HG03442 (cell line): ENCODE measurements around the gene PPP1R15A.
A peak's percentile ranks its signal among the peaks of the same experiment; 100 is the strongest.
"Not testable (repeated sequence)": the region's sequence is repeated elsewhere in the genome, so short reads cannot be mapped to it uniquely, and the experiment has no call there.

ENCODE experiments used
- ATAC-seq: cut with Tn5 transposase; IDR thresholded peaks from one replicate; pipeline ENCODE4 v1.9.1; 2021; ENCODE audit warnings: mild to moderate bottlenecking, moderate library complexity; ENCODE audit not compliant: unreplicated experiment

The PPP1R15A gene

DNA sequence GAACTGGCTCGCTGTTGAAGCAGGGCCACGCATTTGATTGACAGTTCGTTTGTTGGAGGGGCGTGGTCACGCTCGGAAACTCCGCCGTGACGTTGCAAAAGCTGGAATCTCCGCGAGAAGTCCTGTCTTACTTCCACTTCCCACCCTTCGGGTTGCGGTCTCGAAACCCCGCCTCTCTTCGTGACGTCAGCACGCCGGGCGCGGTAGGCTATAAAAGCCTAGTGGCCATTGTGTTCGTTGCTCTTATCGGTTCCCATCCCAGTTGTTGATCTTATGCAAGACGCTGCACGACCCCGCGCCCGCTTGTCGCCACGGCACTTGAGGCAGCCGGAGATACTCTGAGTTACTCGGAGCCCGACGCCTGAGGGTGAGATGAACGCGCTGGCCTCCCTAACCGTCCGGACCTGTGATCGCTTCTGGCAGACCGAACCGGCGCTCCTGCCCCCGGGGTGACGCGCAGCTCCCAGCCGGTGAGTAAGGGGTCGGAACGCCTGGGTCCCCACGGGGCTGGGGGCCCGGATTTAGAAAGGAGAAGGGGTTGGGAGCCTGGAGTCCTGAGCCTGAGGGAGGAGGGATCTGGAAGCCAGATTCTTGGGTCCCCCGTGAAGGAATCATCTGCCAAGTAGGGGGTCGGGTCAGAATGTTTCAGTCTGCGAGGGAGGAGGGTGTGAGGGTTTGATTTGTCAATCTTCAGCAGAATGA lies at the start of gene PPP1R15A:
PPP1R15A (plus strand) TSS at position 240 of the 702 bp plus-strand sequence. CDS start 813 bp downstream, outside the sequence.
- ATAC-seq: peak; percentile 41

DNA sequence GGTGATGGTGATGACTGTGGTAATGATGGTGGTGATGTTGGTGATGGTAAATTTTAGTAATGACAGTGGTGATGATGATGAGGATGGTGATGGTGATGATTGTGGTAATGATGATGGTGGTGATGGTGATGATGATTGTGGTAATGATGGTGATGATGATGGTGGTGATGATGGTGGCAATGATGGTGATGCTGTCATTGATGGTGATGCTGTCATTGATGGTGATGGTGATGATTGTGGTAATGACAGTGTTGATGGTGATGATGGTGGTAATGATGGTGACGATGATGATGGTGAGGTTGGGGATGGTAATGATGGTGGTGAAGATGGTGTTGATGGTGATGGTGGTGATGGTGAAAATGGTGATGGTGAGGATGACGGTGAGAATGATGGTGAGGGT lies 49.7 kb upstream of the PPP1R15A start:
- no peak for ATAC-seq

- no peak for ATAC-seq
These were observed 45.6 kb upstream of the PPP1R15A start for GRCh38 chr19:48826606-48827020.

DNA sequence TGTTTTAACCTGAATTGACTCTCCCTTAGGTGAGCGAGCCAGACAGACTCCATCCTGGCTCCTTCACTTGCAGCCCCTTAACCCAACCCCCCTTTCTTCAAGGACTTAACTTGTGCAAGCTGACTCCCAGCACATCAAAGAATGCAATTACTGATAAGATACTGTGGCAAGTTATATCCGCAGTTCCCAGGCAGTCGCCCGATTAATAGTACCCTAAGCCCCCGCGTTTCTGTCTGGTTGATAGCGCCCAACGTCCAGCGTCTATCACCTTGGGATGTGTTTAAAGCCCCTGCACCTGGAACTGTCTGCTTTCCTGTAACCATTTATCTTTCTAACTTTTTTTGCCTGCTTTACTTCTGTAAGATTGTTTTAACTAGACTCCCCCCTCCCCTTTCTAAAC lies 42.1 kb upstream of the PPP1R15A start:
- ATAC-seq: no peak

DNA sequence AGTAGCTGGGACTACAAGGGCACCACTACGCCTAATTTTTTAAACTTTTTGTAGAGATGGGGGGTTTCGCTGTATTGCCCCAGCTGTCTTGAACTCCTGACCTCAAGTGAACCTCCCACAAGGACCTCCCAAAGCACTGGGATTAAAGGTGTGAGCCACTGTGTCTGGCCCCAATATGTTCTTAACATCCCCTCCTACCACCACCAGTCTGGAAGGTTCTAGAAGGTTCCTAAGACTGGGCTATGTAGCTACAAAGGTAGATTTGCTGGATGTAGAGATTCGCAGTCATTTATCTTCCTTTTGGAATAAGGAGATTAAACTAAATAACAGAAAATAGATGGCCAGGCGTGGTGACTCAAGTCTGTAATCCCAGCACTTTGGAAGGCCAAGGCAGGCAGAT lies 41.3 kb upstream of the PPP1R15A start:
- no peak for ATAC-seq

DNA sequence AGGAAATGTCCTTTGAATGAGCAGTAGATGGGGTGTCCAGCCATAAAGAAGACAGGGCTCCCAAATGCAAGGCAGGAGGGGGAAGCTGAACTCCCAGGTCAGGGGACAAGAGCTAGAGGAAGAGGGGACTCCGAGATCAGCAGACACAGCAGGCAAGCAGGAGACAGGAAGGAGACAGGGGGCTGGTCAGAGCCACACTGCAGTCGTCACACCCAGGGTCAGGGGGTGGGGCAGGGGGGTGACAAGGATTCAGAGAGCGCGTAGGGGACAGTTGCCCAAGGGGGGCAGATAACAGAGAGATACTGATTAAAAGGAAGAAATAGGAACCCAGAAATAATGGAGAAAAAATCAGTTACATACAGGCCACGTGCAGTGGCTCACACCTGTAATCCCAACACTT lies 39.2 kb upstream of the PPP1R15A start:
- no peak for ATAC-seq

- no peak for ATAC-seq
These were observed 38.2 kb upstream of the PPP1R15A start for GRCh38 chr19:48833977-48834376.

DNA sequence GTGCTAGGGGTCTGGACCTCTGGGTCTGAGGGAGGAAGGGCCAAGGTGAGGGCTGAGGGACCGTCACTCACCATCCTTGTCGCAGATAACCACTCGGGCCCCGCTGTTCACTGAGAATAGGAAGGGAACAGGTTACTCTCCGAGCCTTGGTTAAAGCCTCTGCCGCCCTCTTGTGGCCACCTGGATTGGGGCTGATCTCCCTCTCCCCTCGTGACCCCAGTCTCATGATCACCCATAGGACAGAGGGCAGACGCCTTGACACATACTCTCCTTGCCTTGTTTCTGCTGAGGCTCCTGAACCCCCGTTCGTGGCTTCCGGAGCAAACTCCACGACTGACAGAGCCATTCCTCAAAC lies 36.5 kb upstream of the PPP1R15A start:
- peak; percentile 64 for ATAC-seq

GRCh38 chr19:48836089-48837017 lies 35.9 kb upstream of the PPP1R15A start, which contains the start of gene HSD17B14:
TSS of gene HSD17B14 (minus strand) at chr19:48836491. CDS start at chr19:48836411, 80 bp downstream.
- ATAC-seq: no peak

DNA sequence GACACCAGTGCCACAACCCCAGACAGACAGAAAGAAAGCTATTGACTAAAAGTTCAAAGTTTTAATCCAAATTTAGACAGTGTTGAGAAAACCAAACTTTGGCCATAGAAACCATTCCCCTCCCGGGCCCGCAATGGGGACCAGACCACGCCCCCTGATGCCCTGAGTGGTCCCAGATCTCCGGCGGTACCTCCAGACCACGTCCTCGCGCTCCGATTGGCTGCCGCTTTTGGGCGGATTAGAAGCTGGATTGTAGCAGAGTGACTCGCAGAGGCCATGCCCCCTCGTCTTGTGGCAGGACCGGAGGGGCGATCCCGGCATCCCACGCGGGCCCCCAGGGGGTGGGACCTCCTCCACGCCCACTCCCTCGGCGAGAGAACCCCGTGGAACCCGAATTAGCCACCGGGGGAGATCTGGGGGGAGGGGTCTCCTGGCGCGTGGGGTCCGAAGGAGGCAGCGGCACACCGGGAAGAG lies 35.1 kb upstream of the PPP1R15A start:
- peak; percentile 57 for ATAC-seq

DNA sequence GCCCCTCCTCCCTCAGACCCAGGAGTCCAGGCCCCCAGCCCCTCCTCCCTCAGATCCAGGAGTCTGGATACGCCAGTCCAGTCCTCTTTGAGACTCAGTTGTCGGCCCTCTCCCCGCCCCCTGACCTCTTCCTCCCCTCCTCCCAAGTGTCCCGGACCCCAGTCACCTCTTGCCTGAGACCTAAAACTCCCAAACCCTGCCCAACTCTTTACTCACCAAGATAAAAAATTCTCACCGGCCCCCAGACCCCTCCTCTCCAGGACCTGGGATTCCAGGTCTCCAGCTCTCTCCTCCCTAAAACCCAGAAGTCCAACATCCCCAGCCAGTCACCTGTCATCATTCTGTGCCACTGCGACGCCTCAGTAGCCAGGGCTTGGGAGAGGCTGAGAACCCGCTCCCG lies 34.5 kb upstream of the PPP1R15A start:
- no peak for ATAC-seq

- ATAC-seq: no peak
These were observed 31.2 kb upstream of the PPP1R15A start for GRCh38 chr19:48841047-48841446.

DNA sequence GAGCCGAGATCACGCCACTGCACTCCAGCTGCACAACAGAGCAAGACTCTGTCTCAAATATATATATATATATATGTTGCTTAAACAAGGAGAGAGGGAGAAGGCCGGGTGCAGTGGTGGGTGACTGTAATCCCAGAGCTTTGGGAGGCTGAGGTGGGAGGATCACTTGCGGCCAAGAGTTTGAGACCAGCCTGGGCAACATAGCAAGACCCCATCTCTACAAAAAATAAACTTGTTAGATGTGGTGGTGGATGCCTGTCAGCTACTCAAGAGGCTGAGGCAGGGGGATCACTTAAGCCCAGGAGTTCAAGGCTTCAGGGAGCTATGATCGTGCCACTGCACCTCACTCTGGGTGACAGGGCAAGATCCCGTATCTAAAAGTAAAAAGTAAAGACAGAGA lies 30.6 kb upstream of the PPP1R15A start:
- ATAC-seq: no peak

DNA sequence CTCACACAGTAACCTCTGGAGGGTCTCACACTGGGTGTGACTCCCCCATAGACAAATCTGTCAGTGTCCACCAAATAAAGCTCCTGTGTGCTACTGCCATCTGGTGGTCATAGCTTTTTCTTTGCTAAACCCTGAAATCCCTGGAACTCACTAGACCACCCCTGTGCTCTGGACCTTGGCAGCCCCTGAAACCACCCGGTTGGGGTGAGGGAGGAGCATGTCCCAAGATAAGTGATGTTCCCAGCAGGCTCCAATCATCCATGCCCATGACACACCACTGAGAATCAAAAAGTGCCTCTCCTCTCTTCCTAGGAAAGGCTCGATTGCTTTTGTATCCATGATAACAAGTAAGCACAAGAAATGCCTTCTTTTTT lies 29.4 kb upstream of the PPP1R15A start:
- ATAC-seq: no peak

GRCh38 chr19:48844472-48844871 lies 27.7 kb upstream of the PPP1R15A start:
- ATAC-seq: no peak

DNA sequence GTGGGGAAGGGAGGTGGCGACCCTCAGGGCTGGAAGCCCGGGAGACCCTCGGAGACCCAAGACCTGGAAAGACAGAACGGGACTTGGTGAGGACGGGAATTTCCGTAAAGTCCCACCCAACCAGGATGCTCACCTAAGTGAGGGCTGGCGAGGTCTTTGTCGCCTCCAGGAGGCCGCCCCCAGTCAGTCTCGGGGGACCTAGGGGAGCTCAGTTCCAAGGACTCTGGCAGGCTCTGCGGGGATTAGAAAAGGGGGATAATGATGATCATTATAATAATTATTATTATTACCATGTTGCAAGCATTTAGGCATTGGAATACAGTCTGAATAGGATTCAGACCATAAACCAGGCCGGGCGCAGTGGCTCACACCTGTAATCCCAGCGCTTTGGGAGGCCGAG lies 26.8 kb upstream of the PPP1R15A start:
- ATAC-seq: no peak

DNA sequence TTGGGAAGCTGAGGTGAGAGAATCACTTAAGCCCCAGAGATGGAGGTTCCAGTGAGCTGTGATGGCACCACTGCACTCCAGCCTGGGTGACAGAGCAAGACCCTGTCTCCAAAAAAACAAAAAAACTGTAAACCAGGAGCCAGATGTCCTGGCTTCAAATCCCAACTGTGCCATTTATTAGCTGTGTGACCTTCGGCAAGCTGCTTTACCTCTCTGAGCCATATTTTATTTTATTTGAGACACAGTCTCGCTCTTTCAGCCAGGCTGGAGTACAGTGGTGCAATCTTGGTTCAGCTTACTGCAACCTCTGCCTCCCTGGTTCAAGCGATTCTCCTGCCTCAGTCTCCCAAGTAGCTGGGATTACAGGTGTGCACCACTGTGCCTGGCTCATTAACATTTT lies 25.6 kb upstream of the PPP1R15A start:
- ATAC-seq: not testable (repeated sequence)

DNA sequence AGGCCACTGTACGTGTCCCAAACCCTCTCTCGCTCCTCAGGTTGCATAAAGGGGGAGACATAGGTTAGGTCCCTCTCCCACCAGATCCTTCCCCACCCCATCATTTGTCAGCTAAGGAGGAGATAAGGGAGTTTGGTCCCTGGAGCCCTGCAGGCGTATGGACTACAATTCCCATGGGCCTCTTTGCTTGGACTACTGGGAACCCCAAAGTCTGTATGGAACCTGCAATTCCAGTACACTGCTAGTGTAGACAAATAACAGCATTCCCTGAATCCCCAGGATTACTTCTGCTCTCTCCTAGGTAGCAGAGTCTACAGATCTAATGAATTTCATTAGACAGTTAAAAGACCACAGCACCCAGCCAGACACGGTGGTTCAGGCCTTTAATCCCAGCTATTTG lies 19.9 kb upstream of the PPP1R15A start:
- no peak for ATAC-seq

DNA sequence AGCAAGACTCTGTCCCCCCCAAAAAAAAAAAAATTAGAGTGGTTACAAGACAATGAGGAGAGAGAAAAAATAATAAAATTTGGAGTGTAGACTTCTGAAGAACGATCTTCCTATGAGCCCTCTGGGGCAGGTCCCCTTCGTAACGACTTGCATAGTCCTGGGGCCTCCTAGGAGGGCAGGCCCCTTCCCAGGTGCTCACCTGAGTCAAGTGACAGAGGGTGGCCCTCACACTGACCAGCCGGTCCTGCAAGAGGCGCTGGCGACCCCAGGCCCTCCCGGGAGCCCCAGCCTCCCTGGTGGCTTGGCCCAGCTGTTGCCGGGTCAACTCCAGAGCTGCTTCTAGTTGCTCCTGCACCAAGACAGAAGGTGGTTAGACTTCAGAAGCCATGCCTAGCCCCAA lies 18.7 kb upstream of the PPP1R15A start:
- no peak for ATAC-seq

- no peak for ATAC-seq
These were observed 18.1 kb upstream of the PPP1R15A start for GRCh38 chr19:48854103-48854502.

DNA sequence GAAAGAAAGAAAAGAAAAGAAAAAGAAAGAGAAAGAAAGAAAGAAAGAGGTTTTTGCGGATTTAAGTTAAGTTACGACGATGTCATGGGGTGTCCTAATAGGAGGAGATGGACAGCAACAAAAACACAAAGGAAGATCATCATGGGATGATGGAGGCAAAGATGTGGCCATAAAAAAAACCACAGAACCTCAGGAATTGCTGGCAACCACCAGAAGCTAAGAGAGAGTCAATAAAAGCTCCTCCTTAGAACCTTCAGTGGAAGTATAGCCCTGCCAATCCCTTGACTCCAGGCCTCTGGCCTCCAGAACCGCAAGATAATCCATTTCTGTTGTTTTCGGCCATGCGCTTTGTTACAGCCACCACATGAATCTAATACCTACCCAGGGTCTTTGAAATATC lies 15.3 kb upstream of the PPP1R15A start:
- no peak for ATAC-seq
